Activated T-cell treated with anti-CD3 and anti-CD28 coated beads, Interleukin-2, amount 50 U/mL, for 1 hour (primary cell): Measurements from ENCODE around the gene ABCB4.

Experiments
- DNase-seq: peaks from one replicate; pipeline ENCODE4 v3.0.0-alpha.2; 2020

The ABCB4 gene

DNA sequence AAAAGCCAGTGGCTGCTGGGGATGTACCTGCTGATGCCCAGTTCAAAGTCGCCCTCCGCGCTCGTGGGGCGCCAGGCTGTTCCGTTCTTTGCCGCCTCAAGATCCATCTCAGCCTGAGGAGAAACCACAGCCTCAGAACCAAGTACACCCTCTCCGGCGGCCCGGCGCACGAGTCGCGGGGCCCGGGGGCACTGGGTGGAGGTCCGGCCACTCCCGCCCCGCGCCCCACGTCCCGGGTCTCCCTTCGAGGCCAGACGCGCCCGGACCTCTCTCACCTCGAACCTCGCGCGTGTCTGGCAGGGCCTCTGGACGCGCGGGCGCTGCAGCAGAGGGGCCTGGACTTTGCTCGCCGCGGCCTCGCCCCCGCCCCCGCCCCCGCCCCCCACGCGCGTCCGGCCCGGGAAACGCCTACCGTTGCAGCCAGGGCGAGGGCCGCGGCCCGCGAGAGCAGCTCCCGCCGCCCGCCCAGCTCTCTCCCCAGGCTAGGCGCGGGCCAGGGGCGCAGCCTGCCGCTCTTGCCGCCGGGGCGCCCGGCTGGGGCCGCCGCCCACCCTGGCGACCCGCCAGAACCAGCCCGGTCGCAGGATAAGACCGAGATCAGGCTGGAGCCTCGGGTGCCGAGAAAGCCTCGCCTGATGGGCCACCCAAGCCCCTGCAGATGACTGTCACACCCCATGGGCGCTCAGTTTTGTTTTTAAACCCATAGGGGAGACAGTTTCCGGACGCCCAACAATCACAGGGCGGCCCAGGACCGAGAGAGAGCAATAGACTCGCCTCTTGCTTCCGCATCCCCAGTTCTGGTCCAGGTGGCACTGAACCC, at the start of gene ABCB4:
ABCB4 (minus strand) TSS at position 322 of the 820 bp plus-strand sequence; CDS start at position 107, 215 bp downstream.
- no peak for DNase-seq

DNA sequence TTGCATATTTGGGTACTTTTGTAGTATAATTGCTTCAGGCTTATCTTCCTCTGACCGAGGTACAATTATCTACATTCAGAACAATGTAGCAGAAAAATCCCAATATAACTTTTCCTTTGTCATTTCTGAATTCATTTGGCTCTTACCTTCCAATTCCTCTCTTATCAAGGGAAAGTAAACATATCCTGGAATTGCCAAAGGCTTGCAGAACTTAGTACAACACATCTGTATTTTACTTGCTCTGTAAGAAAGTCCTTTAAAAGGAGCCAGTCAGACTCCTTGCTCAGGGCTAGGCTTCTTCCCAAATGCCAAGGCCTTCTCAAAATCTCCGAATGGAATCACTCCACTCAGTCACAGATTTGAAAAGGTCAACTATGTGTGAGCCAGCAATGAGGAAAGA, 43.3 kb upstream of the ABCB4 start:
- no peak for DNase-seq

DNA sequence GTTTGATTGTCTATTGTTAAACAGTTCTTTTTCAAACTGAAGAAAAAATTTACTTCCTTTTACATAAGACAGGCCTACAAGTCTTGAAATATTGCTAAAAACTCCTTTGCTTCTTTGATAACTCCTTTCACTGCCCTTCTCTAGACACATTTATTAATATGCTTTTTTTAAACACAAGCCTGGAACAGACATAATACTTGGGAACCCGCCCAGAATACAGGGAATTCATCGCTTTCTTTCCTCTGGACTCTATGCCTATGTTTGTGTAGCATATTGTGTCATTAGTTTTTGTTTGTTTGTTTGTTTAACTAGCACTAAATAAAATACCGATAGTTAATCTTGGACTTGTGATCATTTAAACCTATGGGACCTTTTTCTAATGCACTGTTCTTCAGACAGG, 42.4 kb upstream of the ABCB4 start:
- DNase-seq: no peak

DNA sequence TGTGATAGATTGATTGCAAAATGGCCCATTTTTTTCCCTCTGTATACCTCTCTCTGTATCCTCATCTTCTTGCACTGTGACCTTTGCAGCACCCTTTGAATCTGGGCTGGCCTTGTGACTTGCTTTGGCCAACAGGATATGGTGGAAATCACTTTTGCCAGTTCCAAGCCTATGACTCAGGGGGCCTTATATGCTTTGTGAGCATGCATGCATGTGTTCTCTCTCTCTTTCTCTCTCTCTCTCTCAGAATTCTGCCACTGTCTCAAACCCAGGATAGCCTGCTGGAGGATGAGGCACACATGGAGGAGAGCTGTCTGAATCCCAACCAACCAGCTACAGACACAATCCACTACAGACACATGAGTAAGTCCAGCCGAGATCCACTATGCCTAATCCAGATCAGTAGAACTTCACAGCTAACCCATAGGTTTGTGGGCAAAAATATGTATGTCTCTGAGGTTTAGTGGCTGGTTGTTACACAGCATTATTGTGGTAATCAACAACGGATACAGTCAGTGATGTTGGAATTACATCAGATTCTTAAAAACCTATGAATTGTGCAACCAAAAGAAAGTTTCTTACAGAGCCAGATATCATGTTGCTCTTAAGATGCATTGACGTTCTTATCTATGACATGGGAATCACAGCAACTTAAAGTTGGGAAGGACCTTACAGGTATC, 41.8 kb upstream of the ABCB4 start:
- DNase-seq: no peak

GRCh38 chr7:87513735-87514335, 38.4 kb upstream of the ABCB4 start:
- DNase-seq: no peak

- DNase-seq: no peak
Observed at GRCh38 chr7:87512906-87513305, 37.4 kb upstream of the ABCB4 start.

DNA sequence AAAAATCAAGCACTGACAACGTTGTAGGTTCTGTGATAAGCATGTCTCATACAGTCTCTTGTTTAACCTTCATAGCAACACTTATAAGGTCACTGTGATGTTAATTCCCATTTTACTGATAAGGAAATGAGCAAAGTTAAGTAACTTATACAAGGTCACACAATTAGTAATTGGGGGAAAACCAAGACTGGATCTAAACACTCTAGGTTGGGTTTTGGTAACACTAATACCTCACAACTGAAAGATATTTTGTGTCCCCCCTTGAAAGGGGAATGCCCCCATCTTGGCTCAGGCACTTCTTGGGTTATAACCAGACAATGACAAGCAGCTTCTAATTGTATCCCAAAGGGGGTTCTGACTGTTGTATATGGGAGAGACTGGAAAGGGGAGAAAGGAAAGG, 36.0 kb upstream of the ABCB4 start:
- DNase-seq: no peak

- DNase-seq: no peak
Observed at GRCh38 chr7:87510411-87510875, 35.0 kb upstream of the ABCB4 start.

DNA sequence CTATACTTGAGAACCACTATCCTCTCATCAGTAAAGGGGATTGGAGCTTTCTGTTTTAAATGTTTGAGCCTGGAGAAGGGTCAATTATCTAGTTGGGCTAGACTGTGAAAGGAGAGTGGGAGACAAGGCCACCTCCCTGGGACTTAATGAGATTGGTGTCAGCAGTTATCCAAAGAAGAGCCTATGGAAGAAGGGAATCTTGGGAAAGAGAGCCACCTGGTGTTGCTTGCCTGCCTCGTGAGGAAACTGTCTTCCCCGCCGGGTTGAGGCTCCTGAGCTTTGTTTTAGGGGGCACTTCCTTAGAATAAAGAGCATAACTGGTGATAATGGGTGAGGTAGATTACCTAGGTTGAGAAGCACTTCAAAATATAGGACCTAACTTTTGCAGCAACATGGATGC, 32.0 kb upstream of the ABCB4 start:
- no peak for DNase-seq

DNA sequence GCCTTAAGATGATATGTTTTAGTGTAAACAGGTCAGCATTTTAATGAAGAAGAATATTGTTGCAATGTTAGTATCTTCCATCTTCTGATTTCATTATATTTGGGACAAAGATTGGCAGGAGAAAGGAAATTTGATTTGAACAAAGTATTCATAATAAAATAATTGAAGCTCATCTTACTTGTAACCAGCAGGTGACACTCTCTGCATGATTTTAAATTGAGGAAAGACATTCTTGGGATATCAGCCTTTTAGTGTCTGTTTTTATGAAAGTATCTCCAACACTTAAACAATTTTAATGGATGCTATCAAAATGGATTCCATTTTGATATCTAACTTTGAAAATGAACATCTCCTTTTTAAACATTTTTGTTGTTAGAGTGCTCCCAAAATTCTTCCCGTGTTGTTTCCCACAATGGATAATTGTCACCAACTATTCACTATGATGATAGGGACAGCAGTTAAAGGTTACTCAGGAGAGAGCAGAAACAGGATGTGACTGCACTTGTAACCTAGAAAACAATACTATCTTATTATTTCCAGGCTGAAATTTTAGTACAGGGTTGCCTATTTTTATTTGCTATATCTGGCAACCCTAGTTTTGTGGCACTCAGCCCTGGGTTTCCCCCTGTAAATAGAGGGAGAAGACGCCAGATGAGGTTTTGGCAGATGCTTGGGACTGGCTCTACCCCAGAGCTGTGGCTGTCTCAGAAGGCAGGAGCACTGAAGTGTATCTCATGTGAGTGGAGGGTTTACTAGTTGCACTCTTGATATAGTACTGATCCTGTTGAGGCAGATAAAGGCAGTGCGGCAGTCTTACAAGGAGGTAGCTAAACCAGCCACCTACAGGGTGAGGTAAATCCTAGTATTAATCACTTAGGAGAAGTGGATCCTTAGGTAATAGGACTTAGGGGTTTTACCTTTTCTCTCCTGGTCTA, 31.0 kb upstream of the ABCB4 start:
- DNase-seq: no peak

DNA sequence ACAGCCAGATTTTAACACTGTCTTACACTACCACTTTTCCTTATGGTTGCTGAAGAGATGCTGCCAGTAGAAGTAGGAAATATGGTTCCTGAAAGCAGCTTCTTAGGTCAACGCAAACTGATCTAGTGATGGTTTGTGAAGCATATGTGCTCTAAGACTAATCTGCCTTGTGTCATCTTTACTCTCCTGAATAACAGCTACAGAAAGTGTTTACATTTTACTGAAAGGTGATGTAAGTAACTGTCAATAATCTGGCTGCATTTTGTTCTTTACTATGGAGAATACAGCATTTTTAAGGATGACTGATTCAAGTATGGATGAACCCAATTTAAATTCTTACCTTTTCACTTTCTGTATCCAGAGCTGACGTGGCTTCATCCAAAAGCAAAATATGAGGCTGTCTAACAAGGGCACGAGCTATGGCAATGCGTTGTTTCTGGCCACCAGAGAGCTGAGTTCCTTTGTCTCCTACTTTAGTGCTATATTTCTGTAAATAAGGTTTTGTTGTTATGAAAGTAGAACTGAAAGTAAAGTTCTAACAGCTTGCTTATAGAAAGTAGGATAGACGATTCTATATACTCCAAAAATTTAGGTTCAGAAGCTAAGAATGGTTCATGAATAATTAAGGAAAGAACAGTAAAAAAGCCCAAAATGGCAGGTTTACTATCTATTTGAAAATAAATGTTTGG, 30.2 kb upstream of the ABCB4 start:
- no peak for DNase-seq

DNA sequence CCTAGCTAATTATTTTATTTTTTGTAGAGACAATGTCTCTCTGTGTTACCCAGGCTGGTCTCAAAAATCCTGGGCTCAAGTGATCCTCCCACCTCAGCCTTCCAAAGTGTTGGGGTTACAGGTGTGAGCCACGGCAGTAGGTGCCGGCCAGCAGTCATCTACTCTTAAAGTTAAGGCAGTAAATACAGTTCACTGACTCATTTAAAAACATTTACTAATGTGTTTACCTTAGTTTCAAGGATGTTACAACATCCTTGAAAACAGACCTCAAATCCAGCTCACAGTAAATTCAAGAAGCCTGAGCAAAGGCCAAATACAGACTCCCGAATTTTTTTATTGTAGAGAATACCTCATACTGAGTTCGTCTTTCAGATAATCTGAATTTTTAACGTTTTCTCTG, 29.6 kb upstream of the ABCB4 start:
- no peak for DNase-seq

DNA sequence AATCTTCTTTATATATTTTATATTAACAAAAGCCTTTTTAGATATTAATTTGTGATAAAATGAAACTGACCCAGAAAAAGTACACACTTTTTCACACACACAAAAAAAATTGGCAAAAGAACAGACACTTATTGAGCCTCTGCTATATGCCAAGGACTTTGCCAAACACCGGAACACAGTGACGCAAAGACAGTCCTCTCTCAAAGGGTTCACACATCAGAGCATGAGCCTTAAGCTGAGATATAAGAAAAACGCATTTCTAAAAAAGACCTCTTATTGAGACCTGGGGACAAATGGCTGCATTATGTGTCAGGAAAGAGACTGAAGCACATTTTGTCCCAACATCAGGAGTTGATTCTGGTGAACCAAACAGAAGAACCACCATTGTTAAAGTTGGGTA, 24.0 kb upstream of the ABCB4 start:
- DNase-seq: no peak

DNA sequence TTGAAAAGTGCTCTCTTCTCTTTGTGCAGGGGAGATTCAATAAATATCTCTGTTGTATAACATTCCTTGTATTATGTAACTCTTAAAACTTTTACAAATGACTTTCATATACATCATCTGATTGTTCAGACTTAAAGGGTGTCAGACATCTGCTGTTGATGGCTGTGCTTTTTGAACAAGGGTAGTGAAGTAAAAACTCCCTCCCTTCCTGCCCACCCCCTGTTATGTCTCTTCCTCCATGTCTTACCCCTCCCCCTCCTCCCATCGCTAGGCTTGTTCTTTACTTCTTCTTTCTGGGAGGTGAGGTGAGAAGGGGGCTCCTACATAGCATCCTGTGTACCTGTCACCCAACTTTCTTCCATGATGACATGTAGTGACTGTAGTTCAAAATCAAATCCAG, 23.4 kb upstream of the ABCB4 start:
- no peak for DNase-seq

GRCh38 chr7:87497482-87497881, 22.0 kb upstream of the ABCB4 start:
- no peak for DNase-seq

DNA sequence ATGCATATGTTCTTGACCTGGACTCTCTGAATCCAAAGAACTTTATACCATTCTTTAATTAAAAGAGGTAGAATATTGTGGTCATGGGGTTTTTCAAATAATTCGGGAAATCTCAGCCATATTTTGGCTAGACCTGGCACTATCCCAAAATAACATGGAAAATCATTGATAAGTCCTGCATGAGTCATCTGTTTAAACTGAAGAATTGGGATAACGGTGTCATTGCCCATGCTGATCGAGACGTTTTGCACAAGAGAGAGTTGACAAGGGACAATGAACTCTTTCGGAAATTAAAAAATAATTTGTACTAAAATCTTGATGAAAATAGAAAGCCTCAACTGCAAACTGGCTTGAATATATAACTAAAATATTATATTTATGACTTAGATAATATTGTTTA, 19.9 kb upstream of the ABCB4 start:
- DNase-seq: no peak

DNA sequence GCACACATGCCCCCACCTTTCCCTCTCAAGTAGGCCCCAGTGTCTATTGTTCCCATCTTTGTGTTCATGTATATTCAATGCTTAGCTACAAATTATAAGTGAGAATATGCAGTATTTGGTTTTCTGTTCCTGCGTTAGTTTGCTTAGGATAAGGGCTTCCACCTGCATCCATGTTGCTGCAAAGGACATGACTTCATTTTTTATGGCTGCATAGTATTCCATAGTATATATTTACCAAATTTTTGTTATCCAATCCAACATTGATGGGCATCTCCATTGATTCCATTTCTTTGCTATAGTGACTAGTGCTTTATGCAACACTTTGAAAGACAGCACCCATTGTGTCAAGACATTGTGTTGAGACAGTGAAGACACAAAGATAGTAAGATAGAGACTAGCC, 19.0 kb upstream of the ABCB4 start:
- DNase-seq: no peak

DNA sequence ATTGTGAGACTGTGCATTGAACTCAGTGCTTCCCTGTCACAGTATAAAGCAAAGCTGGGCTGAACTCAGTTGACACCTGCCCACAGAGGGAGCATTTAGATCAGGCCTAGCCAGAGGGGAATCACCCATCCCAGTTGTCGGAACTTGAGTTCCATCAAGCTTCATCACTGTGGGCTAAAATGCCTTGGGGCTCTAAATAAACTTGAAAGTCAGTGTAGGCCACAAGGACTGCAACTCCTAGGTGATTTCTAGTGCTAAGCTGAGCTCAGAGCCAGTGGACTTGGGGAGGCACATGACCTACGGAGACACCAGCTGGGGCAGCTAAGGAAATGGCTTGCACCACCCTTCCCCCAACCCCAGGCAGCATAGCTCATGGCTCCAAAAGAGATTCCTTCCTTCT, 7.7 kb upstream of the ABCB4 start:
- DNase-seq: no peak

GRCh38 chr7:87482115-87482514, 6.6 kb upstream of the ABCB4 start:
- no peak for DNase-seq

DNA sequence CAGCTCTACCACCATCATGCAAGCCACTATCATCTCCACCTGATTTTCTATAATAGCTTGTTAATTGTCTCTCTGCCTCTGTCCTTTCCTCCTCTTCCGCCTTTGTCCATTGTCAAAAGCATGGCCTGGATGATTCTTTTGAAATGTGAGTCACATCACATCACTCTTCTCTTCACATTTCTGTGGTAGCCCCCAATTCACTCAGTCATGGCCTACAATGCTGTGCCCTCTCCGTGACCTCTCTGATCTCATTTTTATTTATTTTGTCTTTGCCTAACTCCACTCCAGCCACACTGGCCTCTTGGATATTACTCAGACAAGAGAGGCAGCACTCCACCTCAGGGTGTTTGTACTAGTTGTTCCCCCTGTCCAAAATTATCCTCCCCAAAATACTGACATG, 4.9 kb upstream of the ABCB4 start:
- no peak for DNase-seq

DNA sequence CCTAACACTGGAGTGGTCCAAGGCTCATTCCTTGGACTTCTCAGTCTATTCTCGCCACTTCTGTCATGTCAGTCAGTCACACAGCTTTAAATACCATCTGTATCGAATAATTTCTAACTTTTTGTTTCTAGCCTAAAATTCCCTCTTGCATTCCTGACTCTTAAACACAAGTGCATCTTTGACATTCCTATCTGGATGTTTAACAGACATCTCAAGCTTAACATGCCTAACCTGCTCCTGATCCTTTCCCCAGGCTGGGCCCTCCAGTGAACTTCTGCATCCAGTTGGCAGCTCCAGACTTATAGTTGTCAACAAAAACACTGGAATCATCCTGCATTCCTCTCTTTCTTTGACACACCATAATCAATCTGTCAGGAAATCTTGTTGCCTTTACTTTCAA, 4.5 kb upstream of the ABCB4 start:
- DNase-seq: no peak

DNA sequence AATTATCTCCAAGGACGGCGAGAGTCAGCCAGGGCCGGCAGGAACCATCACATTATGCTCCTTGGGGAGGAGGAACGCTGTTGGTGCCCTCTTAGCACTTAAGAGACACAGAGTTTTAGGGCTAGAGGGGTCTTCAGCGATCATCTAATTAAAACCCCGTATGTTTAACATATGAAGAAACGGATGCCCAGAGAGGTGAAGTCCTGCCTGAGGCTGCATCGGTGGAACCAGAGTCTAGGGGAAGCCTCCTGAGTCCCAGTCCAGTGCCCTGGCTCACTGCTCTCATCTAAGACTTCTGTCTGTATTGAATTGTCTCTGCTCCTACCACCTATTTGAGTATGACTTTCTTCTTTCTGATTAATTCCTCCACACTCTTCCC, 688 bp upstream of the ABCB4 start:
- DNase-seq: no peak
